T47D (cell line): ENCODE results near the gene ZNF544.

Experiments used
- DNase-seq, 2 experiments: peaks; one replicate each; pipeline versions ENCODE4 v3.0.0 to v3.0.0-alpha.2; 2011 to 2012; ENCODE audit warnings: low read depth in 1 of 2, low spot score in 1 of 2
- JUND ChIP-seq: IDR thresholded peaks from 2 replicates; pipeline ENCODE4 v1.6.1; 2012; ENCODE audit warnings: low read depth
- in situ Hi-C: cut with HindIII; loops from 2 replicates; pipeline ENCODE4 v1.10.0; 2016; ENCODE audit warnings: low sequenced_read_pairs, low pct_unique_long_range_greater_than_20kb

The ZNF544 gene

DNA sequence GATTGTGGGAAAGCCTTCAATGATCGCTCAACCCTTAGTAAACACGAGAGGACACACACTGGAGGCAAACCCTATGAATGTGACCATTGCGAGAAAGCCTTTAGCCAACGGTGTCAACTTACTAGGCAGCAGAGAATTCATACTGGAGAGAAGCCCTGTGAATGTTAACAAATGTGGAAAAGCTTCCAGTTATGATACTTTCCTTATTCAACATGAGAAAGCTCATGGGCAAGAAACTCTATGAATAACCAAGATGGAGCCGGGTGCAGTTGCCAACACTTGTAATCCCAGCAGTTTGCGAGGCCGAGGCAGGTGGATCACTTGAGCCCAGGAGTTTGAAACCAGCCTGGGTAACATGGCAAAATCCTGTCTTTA is 34.2 kb downstream of the ZNF544 start:
- no peak for TF ChIP-seq JUND
- in situ Hi-C loops: no loop called here
- DNase-seq: no peak

DNA sequence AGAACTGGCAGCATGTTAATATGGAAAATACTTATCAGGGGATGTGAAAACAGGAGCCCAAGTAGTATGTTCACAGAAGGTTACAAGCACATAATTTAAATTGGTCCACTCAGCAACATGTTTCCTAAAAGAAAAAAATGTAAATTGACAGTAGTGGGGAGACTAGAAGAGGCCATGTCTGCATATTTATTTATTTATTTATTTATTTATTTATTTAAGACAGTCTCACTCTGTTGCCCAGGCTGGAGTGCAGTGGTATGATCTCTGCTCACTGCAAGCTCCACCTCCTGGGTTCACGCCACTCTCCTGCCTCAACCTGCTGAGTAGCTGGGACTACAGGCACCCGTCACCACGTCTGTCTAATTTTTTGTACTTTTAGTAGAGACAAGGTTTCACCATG is 36.4 kb downstream of the ZNF544 start:
- no peak for DNase-seq
- in situ Hi-C loops: no loop called here
- no peak for TF ChIP-seq JUND

DNA sequence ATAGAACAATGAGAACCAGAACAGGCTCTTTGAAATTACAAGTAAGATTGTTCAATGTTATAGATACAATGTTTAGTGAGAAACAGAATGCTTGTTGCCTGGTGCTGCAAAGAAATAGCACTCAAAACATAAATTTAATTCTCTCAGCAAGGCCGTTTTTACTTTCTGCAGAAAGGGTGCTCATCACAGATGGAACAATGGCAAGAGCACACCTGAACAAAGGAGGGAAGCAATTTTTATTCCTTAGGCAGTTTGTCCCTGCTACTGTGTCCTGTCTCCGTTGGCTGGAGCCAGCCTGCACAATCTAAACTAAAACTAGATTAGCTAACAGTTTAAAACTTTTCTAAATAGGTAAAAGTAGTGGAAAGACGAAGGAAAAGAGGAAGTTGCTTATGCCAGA is 39.6 kb downstream of the ZNF544 start:
- TF ChIP-seq JUND: no peak
- in situ Hi-C loops: no loop called here
- DNase-seq: no peak

DNA sequence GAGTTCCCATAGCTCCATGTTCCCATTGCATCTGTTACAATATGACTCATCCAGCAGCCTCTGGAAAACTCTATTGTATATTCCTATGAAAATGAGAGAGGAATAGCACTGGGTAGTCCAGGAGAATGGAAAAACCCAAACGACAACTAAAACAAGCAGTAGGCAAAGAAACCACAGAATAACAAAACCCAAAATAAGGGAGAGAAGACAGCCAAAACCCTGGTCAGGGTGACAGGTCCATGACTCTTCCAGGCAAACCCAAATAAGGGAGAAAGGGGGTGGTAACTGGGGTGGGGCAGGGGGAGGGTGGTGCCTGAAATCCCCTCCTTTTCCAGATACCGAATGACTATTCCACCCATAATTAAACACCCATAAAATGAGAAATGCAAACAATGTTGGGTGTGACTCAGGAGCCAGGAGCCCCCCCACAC is 46.1 kb downstream of the ZNF544 start:
- no peak for DNase-seq
- in situ Hi-C loops: no loop called here
- TF ChIP-seq JUND: no peak

DNA sequence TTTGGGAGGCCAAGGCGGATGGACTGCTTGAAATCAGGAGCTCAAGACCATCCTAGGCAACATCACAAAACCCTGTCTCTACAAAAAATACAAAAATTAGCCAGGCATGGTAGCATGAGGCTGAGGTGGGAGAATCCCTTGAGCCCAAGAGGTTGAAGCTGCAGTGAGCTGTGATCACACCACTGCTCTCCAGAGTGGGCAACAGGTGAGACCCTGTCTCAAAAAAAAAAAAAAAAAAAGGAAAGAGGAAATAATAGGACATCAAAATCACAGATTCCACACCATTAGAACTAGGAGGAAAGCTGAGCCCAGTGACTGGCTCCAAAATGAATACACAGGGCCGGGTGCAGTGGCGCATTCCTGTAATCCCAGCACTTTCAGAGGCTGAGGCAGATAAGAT is 46.9 kb downstream of the ZNF544 start:
- in situ Hi-C loops: no loop called here
- no peak for TF ChIP-seq JUND
- DNase-seq: no peak

DNA sequence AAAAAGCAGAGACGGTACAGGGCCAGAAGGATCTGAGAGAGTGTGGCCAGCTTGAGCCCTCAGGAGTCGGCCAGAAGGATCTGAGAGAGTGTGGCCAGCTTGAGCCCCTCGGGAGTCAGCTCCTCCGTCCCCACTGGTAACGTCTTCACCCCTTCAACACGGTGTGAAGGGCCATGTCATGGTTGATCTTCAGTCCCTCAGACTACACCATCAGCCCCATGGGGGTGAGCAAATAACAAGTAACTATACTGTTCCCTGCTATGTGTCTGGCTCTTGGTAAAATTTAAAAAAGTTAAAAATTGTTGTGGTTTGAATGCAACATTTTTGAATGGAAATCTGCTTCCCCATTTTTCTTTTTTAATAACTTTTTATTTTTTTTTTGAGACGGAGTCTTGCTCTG is 48.5 kb downstream of the ZNF544 start:
- DNase-seq: no peak
- in situ Hi-C loops: no loop called here

DNA sequence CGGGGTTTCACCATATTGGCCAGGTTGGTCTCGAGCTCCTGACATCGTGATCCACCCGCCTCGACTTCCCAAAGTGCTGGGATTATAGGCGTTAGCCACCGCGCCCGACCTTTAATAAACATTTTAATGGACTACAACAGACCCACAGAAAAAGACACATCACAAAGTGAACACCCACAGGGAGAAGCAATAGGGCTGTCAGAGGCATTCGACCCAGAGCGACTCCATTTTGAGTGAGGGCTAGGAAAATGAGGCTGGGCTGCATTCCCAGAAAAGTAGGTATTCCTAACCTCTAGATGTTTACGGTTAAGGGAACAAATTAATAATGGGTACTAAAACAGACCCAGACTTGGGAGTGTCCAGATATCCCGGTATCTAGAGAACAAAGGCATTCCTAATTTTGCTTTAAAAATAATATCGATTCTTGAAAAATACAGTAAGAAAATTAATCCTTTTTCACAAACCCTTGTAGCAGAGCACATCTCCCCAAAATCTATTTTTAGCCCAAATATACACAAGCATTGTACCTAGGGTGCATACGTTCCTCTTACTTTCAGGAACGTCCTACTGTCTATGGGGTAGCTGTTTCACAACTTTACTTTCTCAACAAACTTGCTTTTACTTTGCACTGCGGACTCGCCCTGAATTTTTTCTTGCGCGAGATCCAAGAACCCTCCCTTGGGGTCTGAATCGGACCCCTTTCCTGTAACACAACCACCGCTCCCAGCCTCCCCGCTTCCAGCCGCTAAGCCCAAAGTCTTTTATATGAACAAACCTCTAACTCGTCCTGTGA is 49.2 kb downstream of the ZNF544 start:
- no peak for TF ChIP-seq JUND
- in situ Hi-C loops: no loop called here
- no peak for DNase-seq

More for the DNA sequence above, 48.5 kb downstream of the ZNF544 start:
- no peak for TF ChIP-seq JUND

DNA sequence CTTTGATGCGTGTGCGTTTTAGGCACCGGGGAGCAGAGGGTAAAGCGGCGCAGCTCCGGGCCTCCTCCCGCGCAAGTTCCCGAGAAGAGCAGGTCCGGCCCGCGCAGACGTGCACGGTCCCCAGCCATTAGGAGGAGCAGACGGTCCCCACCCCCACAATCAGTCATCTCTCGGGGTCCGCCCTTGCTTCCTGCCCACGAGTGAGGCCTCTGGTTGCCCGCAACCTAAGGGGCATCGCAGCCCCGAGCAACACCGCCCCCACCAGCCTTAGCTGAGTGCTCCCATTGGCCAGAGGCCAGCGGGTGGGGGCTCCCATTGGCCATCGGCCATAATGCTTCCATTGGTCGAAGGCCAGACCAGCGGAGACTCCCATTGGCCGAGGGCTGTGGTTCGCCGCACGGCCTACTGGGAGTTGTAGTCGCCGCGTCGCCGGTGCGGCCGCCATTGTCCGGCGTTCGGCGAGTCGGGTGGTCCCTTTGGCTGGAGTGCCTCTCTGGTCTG is 49.9 kb downstream of the ZNF544 start, which contains the start of gene ZNF8:
ZNF8 (plus strand) TSS at position 415 of the 501 bp plus-strand sequence. CDS start 127 bp downstream, outside the sequence.
- no peak for TF ChIP-seq JUND
- peak; percentile 94 to 95 for DNase-seq
- in situ Hi-C loops: no loop called here

DNA sequence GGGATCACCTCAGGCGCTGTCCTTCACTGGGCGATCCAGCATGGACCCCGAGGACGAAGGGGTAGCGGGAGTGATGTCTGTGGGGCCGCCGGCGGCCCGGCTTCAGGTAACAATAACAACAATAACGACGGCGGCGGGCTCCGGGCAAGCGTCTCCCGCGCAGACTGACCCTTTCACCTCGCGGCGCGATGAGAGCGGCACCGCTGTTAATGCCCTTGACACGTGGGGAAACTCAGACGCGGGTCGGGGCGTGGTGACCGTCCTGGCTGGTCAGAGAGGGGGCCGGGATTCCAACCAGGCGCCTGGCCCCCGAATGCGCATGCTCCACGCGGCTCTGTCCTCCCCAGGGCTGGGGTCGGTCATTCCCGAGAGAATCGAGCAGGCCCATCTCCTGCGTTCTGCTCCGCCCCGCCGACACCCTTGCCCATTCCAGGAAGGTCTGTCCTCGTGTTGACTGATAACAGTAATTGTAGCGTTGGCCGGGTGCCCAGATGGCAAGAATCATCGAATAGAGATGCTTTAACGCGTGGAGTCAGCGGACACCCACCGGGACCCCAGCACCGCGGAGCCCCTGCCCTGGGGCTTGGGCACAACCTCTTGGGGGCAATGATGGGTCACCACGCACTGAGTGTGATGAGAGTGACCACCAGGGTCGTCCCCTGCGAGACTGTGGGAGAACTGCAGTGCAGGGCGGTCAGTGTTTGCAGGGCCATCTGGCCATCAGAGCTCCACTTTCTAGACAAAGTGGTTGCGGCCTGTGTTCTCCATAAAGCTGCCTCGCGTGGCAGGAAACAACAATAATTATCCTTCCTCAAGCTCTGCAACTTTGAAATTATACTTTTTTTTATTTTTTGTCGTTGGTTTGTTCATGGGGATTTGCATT is 50.6 kb downstream of the ZNF544 start:
- peak in 1 of 2 experiments; percentile 33 for DNase-seq
- no peak for TF ChIP-seq JUND
- in situ Hi-C loops: no loop called here

DNA sequence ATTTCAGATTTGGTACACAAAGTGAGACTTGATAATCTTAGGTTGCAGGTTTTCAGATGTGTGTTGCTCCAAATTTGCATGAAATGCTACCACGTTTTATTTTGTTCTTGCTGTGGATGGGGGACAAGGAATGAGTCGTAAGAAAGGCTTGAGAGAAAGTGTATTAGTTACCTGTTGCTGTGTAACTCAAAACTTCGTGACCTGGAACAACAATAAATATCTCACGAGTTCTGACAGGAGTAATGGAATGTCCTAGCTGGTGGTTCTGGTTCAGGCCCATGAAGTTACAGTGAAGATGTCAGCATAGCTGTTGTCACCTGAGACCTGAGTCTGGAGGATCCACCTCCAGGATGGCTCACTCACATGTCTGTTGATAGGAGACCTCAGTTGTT is 51.2 kb downstream of the ZNF544 start:
- no peak for DNase-seq
- in situ Hi-C loops: no loop called here
- no peak for TF ChIP-seq JUND

DNA sequence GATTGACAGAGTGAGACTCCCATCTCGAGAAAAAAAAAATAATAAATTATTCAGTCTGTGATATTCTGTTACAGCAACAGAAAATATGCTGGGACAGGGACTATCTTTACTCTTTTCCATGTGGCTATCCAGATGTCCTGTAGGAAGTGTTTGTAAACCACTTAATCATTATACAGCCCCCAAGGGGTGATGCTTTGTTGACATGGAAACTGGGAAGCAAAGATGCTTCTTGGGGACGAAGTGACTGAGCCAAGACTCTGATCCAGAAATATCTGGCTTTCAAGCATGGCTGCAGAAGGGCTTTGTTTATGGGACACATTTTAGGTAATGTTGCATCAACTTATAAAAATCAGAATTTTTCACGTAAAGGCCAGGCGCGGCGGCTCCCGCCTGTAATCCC is 55.5 kb downstream of the ZNF544 start:
- in situ Hi-C loops: no loop called here
- no peak for TF ChIP-seq JUND
- DNase-seq: no peak

DNA sequence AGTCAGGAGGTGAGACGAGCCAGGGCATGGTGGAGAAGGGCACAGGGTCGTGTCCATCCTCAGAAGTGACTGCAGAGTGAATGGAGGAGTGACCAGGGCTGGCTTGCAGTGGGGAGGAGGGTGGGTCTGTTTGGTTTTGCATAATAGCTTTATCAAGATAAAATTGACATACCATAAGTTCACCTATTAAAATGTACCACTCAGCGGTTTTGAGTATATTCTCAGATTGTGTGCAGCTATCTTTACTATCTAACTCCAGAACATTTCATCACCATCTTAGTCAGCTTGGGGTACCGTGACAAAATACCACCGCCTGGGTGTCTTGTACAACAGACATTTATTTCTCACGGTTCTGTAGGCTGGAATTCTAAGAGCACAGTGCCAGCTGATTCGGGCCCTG is 63.2 kb downstream of the ZNF544 start:
- TF ChIP-seq JUND: no peak
- DNase-seq: no peak
- in situ Hi-C loops: no loop called here
